LNCAP (cell line): ENCODE measurements around the gene FOXO1.

Experiments used
- CTCF ChIP-seq: fragments of 450-650 bp; IDR thresholded peaks from 2 replicates; pipeline ENCODE4 v1.5.1; 2017; ENCODE audit warnings: mild to moderate bottlenecking

Gene FOXO1

GRCh38 chr13:40547591-40548315 lies 118.7 kb downstream of the FOXO1 start:
- TF ChIP-seq CTCF, result no peak

GRCh38 chr13:40546047-40546446 lies 120.4 kb downstream of the FOXO1 start:
- TF ChIP-seq CTCF, result no peak

GRCh38 chr13:40540328-40541044 lies 126.0 kb downstream of the FOXO1 start:
- no peak for TF ChIP-seq CTCF

GRCh38 chr13:40539576-40540327 lies 126.7 kb downstream of the FOXO1 start:
- no peak for TF ChIP-seq CTCF

GRCh38 chr13:40537146-40537895 lies 129.1 kb downstream of the FOXO1 start:
- no peak for TF ChIP-seq CTCF

- TF ChIP-seq CTCF, result no peak
Observed at GRCh38 chr13:40536443-40537113, 129.9 kb downstream of the FOXO1 start.
